Thoracic aorta (tissue), 2 donors: Measurements from ENCODE around the gene STT3B. TPM values are rescaled to one million over a fixed set of nuclear protein-coding genes. Genes with fewer than 3 reads are reported as not detected.

Experiments
- ATAC-seq: fragments of 150-250 bp; one replicate; pipeline ENCODE4 v1.8.0; 2017; ENCODE audit warnings: low read depth; ENCODE audit not compliant: insufficient number of reproducible peaks, low FRiP score
- DNase-seq: peaks from one replicate; pipeline ENCODE4 v3.0.0-alpha.2; 2020; ENCODE audit warnings: low spot score
- H3K27ac ChIP-seq, 2 donors: fragments of 200-600 bp; sonication (generic); 1 replicate in 1 of 2; 2 replicates in 1 of 2; pipeline ENCODE4 v1.5.1; 2016; ENCODE audit warnings: mild to moderate bottlenecking in 2 of 2, moderate library complexity in 2 of 2
- H3K27me3 ChIP-seq: fragments of 200-600 bp; sonication (generic); replicated peaks from 2 replicates; pipeline ENCODE4 v1.6.0; 2016; ENCODE audit warnings: mild to moderate bottlenecking; ENCODE audit not compliant: insufficient read depth
- H3K36me3 ChIP-seq: fragments of 200-600 bp; sonication (generic); one replicate; pipeline ENCODE4 v1.5.1; 2016
- H3K4me1 ChIP-seq, 2 donors: fragments of 200-600 bp; sonication (generic); 1 replicate in 1 of 2; 2 replicates in 1 of 2; pipeline versions ENCODE4 v1.5.1 to v1.6.0; 2016; ENCODE audit warnings: low read depth in 2 of 2, mild to moderate bottlenecking in 1 of 2; ENCODE audit not compliant: control insufficient read depth in 1 of 2
- H3K4me3 ChIP-seq: fragments of 200-600 bp; sonication (generic); 2 replicates; pipeline ENCODE4 v1.5.1; 2016; ENCODE audit warnings: mild to moderate bottlenecking
- H3K9me3 ChIP-seq: fragments of 200-600 bp; sonication (generic); 2 replicates; pipeline ENCODE4 v1.5.1; 2016
- CTCF ChIP-seq: fragments of 200-600 bp; sonication (generic); IDR thresholded peaks from one replicate; pipeline ENCODE4 v1.5.1; 2019; ENCODE audit warnings: antibody characterized with exemption
- total RNA-seq, 2 donors: library from RNA; depleted of rRNA; stranded (reverse); fragments of >200 nt; gene quantifications; one replicate each; pipeline versions ENCODE4 v1.1.0 to v1.2.3, GENCODE V29; 2016

Gene STT3B
- total RNA-seq, 2 donors from 2014 or later, result 99.0 to 126 TPM

- no peaks in the 10 kb centered on the region for H3K9me3 ChIP-seq
- H3K36me3 ChIP-seq, result no peaks in the 10 kb centered on the region
- H3K4me3 ChIP-seq, result no peak overlapping the region
- no peak for DNase-seq
- TF ChIP-seq CTCF, result no peak
- H3K4me1 ChIP-seq, result no peaks in the 10 kb centered on the region
- ATAC-seq, result no peak
- H3K27ac ChIP-seq, result no peak overlapping the region
- no peaks in the 10 kb centered on the region for H3K27me3 ChIP-seq
Observed at GRCh38 chr3:31516757-31517156, 16.0 kb upstream of the STT3B start.

GRCh38 chr3:31521468-31521867 is 11.3 kb upstream of the STT3B start:
- H3K9me3 ChIP-seq, result no peaks in the 10 kb centered on the region
- no peak for DNase-seq
- no peaks in the 10 kb centered on the region for H3K27me3 ChIP-seq
- no peaks in the 10 kb centered on the region for H3K36me3 ChIP-seq
- no peaks in the 10 kb centered on the region for H3K4me1 ChIP-seq
- ATAC-seq, result no peak
- H3K27ac ChIP-seq, result no peak overlapping the region
- no peak overlapping the region for H3K4me3 ChIP-seq
- TF ChIP-seq CTCF, result no peak

GRCh38 chr3:31522152-31522551 is 10.6 kb upstream of the STT3B start:
- no peak for TF ChIP-seq CTCF
- Histone ChIP-seq H3K27ac (no peak overlapping the region), H3K36me3 (no peaks in the 10 kb centered on the region), H3K9me3 (no peaks in the 10 kb centered on the region), H3K4me1 (no peaks in the 10 kb centered on the region), H3K27me3 (no peaks in the 10 kb centered on the region), H3K4me3 (no peak overlapping the region)
- DNase-seq (no peak), ATAC-seq (no peak)

GRCh38 chr3:31523543-31523942 is 9.2 kb upstream of the STT3B start:
- Histone ChIP-seq H3K27me3 (no peaks in the 10 kb centered on the region), H3K9me3 (no peaks in the 10 kb centered on the region), H3K4me3 (no peak overlapping the region), H3K36me3 (no peaks in the 10 kb centered on the region), H3K4me1 (no peaks in the 10 kb centered on the region), H3K27ac (no peak overlapping the region)
- DNase-seq (no peak), ATAC-seq (no peak)
- no peak for TF ChIP-seq CTCF

GRCh38 chr3:31525532-31525931 is 7.2 kb upstream of the STT3B start:
- DNase-seq (no peak), ATAC-seq (no peak)
- Histone ChIP-seq H3K36me3 (no peaks in the 10 kb centered on the region), H3K4me3 (no peak overlapping the region), H3K27me3 (no peaks in the 10 kb centered on the region), H3K4me1 (peaks cover 0 to 1% of the 10 kb centered on the region in 2 donors), H3K9me3 (no peaks in the 10 kb centered on the region), H3K27ac (no peak overlapping the region)
- TF ChIP-seq CTCF, result no peak
